ENCODE measurements around the gene MOB3C. TPM values are rescaled to one million over a fixed set of nuclear protein-coding genes. Genes with fewer than 3 reads are reported as not detected.
"Not testable (repeated sequence)": the region's sequence is repeated elsewhere in the genome, so short reads cannot be mapped to it uniquely, and the experiment has no call there.

The MOB3C gene
- total RNA-seq = 7.5 and 8.1 TPM in 2 replicates

- DNase-seq (ENCODE audit: low read depth, low spot score) = peak; percentile 26
Measured at GRCh38 chr1:46616277-46617107, at the start of gene MOB3C. Gene MOB3C (minus strand): TSS chr1:46616811. CDS start chr1:46613321, 3,490 bp downstream.

DNA sequence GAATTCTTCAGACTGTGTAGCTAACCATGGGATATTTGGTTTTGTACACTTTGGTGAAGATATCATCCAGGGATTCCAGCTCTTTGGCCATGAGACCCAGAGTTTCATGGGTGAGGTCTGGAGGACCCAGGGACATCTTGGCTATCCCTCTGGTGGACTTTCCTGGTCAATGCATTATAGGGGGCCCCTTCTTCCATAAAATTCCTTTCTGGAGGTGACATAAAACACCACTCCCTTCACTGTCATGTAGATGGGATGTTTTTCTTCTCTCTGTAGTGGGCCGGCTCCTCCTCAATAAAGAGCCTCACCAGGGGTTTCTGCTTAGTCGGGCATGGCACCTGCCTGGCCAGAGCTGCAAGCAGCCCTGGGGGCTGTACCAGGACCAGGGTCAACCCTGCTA, 49.4 kb upstream of the MOB3C start:
- no peak for DNase-seq (ENCODE audit: low read depth, low spot score)

GRCh38 chr1:46662919-46663318, 46.3 kb upstream of the MOB3C start:
- DNase-seq (ENCODE audit: low read depth, low spot score) = not testable (repeated sequence)

- not testable (repeated sequence) for DNase-seq (ENCODE audit: low read depth, low spot score)
Measured at GRCh38 chr1:46660116-46660515, 43.5 kb upstream of the MOB3C start.

- no peak for DNase-seq (ENCODE audit: low read depth, low spot score)
Measured at GRCh38 chr1:46659307-46659870, 42.8 kb upstream of the MOB3C start.

GRCh38 chr1:46657775-46658174, 41.2 kb upstream of the MOB3C start:
- no peak for DNase-seq (ENCODE audit: low read depth, low spot score)

- DNase-seq (ENCODE audit: low read depth, low spot score) = no peak
Measured at GRCh38 chr1:46656643-46657042, 40.0 kb upstream of the MOB3C start.

- no peak for DNase-seq (ENCODE audit: low read depth, low spot score)
Measured at GRCh38 chr1:46655848-46656247, 39.2 kb upstream of the MOB3C start.

DNA sequence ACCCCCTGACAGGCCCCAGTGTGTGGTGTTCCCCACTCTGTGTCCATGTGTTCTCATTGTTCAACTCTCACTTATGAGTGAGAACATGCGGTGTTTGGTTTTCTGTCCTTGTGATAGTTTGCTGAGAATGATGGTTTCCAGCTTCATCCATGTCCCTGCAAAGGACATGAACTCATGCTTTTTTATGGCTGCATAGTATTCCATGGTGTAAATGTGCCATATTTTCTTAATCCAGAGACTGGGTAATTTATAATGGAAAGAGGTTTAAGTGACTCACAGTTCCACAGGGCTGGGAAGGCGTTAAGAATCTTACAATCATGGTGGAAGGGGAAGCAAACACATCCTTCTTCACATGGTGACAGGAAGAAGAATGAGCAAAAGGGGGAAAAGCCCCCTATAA, 38.1 kb upstream of the MOB3C start:
- DNase-seq (ENCODE audit: low read depth, low spot score) = not testable (repeated sequence)

DNA sequence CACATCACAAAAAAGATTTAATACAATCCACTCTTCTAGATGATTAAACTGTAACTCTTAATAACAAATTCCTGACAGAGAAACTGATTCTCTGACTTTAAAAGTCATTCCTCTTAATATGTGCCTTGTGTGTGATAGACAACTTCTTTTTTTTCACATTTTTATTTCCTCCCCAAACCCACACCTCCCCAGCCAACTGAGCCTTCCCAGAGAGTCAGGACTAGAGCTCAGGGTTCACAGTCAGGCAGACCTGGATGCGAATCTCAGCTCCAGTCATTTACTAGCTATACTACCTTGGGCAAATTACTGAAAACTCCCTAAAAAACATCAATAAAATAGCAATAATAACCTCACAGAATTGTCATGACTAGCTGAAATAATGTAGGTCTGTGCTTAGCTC, 37.4 kb upstream of the MOB3C start:
- no peak for DNase-seq (ENCODE audit: low read depth, low spot score)

DNA sequence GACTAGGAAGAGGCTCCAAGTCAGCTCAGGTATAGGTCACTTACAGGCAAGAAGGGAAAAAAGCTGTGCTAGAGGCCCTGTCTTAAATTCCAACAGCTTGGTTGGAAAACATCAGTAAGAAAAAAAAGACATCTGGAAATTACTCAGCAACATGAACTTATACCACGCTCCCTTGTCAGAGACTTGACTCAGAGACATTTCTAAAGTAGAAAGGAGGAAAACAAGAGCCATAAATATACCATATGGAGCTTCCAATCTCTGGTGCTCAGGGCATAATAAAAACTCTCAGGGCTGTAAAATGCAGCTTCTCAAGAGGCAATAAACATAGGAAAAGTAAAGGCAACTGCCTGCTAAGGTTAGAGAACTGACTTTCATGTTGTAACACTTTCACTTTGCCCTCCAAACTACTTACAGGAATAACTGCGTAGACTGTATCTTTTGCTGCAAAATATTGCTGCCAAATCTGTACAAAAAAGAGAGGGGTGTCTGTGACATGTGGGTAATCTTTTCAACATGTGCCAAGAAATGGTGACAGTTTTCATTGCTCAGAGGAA, 36.9 kb upstream of the MOB3C start:
- DNase-seq (ENCODE audit: low read depth, low spot score) = no peak

DNA sequence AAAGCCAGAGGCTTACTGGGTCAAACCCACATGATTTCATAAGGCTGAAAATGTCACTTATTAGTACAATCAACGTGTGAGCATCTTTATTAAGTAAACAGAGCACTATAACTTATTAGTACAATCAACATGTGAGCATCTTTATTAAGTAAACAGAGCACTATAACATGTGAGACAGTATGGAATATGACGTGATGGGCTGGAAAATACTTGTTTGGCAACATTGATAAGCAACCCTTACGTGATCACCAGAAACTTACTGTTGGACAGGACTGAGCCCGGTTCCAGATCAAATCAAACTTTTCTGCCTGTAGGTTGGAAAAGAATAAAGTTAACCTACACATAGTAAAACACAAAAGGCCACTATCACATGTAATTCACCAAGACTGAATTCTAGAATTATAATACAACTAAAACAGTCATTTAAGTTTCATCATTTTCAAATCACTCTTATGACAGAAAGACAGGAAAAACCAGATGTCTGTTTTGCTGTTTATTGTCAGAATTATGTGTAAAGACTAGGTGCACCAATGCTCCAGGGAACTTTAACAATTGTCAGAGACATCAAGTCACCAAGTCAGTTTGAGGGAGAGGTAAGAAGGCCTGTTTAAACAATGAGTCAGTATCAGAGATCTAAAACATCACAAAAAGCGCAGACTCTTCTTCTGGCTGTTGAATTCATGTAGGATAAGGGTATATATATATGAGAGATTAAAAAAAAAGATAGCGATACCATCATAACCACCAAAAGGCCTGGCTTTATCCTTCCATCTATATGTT, 35.9 kb upstream of the MOB3C start:
- no peak for DNase-seq (ENCODE audit: low read depth, low spot score)

- DNase-seq (ENCODE audit: low read depth, low spot score) = not testable (repeated sequence)
Measured at GRCh38 chr1:46651152-46651551, 34.5 kb upstream of the MOB3C start.

DNA sequence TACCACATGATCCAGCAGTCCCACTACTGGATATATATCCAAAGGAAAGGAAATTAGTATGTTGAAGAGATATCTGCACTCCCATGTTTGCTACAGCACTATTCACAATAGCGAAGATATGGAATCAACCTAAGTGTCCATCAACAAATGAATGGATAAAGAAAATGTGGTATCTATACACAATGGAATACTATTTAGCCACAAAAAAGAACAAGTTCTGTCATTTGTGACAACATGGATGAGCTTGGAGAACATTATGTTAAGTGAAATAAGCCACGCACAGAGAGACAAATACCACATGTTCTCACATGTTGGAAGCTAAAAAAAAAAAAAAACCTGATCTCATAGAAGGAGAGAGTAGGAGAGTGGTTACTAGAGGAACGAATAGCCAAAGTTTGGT, 33.9 kb upstream of the MOB3C start:
- no peak for DNase-seq (ENCODE audit: low read depth, low spot score)

- no peak for DNase-seq (ENCODE audit: low read depth, low spot score)
Measured at GRCh38 chr1:46649764-46650163, 33.2 kb upstream of the MOB3C start.

DNA sequence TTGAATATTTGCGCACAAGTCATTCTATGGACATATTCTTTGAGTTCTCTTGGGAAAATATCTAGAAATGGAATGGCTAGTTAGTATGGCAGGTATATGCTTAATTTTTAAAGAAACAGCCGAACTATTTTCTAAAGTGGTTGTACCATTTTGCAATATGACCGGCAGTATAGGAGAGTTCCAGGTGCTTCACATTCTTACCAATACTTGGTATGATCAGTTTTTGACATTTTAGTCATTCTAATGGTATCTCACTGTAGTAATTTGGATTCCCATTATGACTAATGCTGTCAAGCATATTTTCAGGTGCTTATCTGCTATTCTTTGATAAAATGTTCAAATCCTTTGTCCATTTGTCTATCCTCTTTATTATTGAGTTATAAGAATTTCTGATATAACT, 31.0 kb upstream of the MOB3C start:
- DNase-seq (ENCODE audit: low read depth, low spot score) = no peak

DNA sequence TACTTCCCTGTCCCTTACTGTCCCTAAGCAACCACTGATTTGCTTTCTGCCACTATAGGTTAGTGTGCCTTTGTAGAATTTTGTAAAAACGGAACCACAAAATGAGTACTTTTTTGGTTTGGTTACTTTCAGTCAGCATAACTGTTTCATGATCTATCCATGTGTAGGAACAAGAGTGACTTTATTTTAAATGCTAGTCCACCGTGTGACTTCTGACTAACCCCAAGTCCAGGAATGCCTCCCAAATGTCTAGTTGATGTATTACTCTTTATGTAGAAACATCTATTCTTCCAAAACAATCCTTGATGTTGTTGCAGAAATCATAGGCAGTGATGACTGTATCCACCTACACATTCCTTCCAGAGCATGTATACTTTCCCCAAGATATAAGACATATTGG, 30.2 kb upstream of the MOB3C start:
- no peak for DNase-seq (ENCODE audit: low read depth, low spot score)

DNA sequence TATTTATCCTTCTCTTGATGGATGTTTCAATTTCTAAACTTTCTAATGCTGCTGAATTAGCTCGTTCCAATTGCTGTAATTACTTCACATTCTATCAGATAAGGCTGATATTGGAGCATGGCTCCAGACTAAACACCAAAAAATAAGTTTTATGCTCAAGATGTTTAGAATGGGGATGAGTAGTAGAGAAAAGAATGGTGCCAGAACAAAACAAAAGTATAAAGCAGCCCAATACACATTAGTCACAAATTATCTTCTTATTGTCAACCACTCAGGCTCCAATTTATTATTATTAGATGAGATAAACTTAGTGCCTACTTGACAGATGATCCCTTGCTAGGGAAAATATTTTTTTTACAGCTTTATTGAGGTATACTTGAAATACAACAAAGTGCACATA, 29.7 kb upstream of the MOB3C start:
- DNase-seq (ENCODE audit: low read depth, low spot score) = no peak

GRCh38 chr1:46645815-46646214, 29.2 kb upstream of the MOB3C start:
- no peak for DNase-seq (ENCODE audit: low read depth, low spot score)

GRCh38 chr1:46643368-46643775, 26.8 kb upstream of the MOB3C start:
- peak; percentile 20 for DNase-seq (ENCODE audit: low read depth, low spot score)

GRCh38 chr1:46642115-46642680, 25.6 kb upstream of the MOB3C start:
- DNase-seq (ENCODE audit: low read depth, low spot score) = no peak

DNA sequence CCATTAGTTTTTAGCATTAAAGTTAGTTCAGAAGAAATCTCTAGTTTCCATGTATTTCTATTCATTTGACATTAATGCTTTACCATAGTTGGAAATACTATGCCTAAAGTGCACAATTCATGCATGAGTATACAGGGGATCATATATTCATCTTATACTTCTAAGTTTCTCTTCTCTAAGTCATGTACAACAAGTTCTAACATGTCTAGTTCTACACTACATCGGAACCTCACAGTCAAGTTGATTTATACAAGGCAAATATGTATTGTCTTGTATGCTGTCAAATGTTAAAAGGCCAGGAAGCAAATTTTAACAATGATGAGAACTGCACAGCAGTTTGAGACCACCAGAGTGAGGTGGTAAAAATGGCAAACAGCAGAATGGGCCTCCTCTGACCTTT, 22.9 kb upstream of the MOB3C start:
- no peak for DNase-seq (ENCODE audit: low read depth, low spot score)
